Endothelial cell of umbilical vein (primary cell): Measurements from ENCODE around the gene MCM6. TPM values are rescaled to one million over a fixed set of nuclear protein-coding genes. Genes with fewer than 3 reads are reported as not detected.

Experiments used
- BruUV-seq: library from RNA; stranded (reverse); fragments of 400-500 nt; replicated peaks from 2 replicates; lab custom pipeline; 2021; lab: Mats Ljungman, UMichigan
- CTCF ChIA-PET: fragments of 300-600, 350-600 bp; sonication (Branson Sonifier 250); formaldehyde crosslinking; loops from one replicate; lab custom pipeline; 2021; ENCODE audit warnings: antibody characterized with exemption, inconsistent platforms; lab: Charles Lee
- POLR2A ChIA-PET: fragments of 300-600, 350-600 bp; sonication (Branson Sonifier 250); formaldehyde crosslinking; loops from one replicate; lab custom pipeline; 2021; ENCODE audit warnings: antibody characterized with exemption, inconsistent platforms; lab: Charles Lee
- DNase-seq: peaks from one replicate; pipeline ENCODE4 v3.0.0-alpha.2; 2011; ENCODE audit warnings: low read depth, low spot score
- FAIRE-seq: peaks from 2 replicates; lab custom pipeline; 2011; peaks lifted over from hg19 to GRCh38; lab: Jason Lieb, UNC
- H2AFZ ChIP-seq: 2 replicates; pipeline ENCODE4 v1.6.0; 2012; ENCODE audit warnings: low read depth, low read length, control low read depth, inconsistent platforms
- H3K27ac ChIP-seq: 2 replicates; pipeline ENCODE4 v1.5.1; 2011; ENCODE audit warnings: low read depth, mild to moderate bottlenecking, control low read depth, low read length, moderate library complexity; ENCODE audit not compliant: insufficient read depth
- H3K27me3 ChIP-seq, 2 experiments: 2 replicates each; pipeline versions ENCODE4 v1.6.0 to v1.6.1; 2011; ENCODE audit warnings: low read length in 2 of 2, mixed read lengths in 1 of 2; ENCODE audit not compliant: control insufficient read depth in 2 of 2, insufficient read depth in 2 of 2
- H3K36me3 ChIP-seq, 2 experiments: 2 replicates in 1 of 2; 3 replicates in 1 of 2; pipeline ENCODE4 v1.5.1; 2011; ENCODE audit warnings: low read length in 2 of 2, mild to moderate bottlenecking in 1 of 2, moderate library complexity in 1 of 2; ENCODE audit not compliant: control insufficient read depth in 2 of 2, insufficient read depth in 2 of 2; ENCODE audit errors: extremely low read depth in 1 of 2
- H3K4me1 ChIP-seq: 3 replicates; pipeline ENCODE4 v1.5.1; 2011; ENCODE audit warnings: mild to moderate bottlenecking, low read length; ENCODE audit not compliant: control insufficient read depth, insufficient read depth; ENCODE audit errors: extremely low read depth
- H3K4me2 ChIP-seq: 2 replicates; pipeline ENCODE4 v1.6.1; 2011; ENCODE audit warnings: low read length, control low read depth, mixed read lengths; ENCODE audit not compliant: insufficient read depth
- H3K4me3 ChIP-seq, 3 experiments: fragments of 200-600 bp in 1 of 3; sonication (generic), shearing (Covaris generic) in 1 of 3; replicated peaks in 1 of 3; 2 replicates each; pipeline ENCODE4 v1.5.1; 2011 to 2016; ENCODE audit warnings: control low read depth in 3 of 3, low read length in 3 of 3, mild to moderate bottlenecking in 2 of 3, inconsistent platforms in 1 of 3, low read depth in 1 of 3, moderate library complexity in 1 of 3; ENCODE audit not compliant: insufficient read depth in 1 of 3
- H3K79me2 ChIP-seq: 2 replicates; pipeline ENCODE4 v1.6.0; 2012; ENCODE audit warnings: low read length, inconsistent platforms; ENCODE audit not compliant: control insufficient read depth, insufficient read depth
- H3K9ac ChIP-seq: replicated peaks from 2 replicates; pipeline ENCODE3; 2011; ENCODE audit warnings: low read length, control low read depth; ENCODE audit not compliant: insufficient read depth; ENCODE audit errors: extremely low read depth
- H3K9me1 ChIP-seq: replicated peaks from 3 replicates; pipeline ENCODE4 v1.6.0; 2011; ENCODE audit warnings: mild to moderate bottlenecking, low read length; ENCODE audit not compliant: control insufficient read depth, insufficient read depth; ENCODE audit errors: extremely low read depth
- H3K9me3 ChIP-seq: replicated peaks from 2 replicates; pipeline ENCODE4 v1.5.1; 2012; ENCODE audit warnings: low read length, inconsistent platforms; ENCODE audit not compliant: control insufficient read depth, insufficient read depth
- H4K20me1 ChIP-seq: replicated peaks from 2 replicates; pipeline ENCODE3; 2011; ENCODE audit warnings: mild to moderate bottlenecking, low read length; ENCODE audit not compliant: control insufficient read depth, insufficient read depth; ENCODE audit errors: extremely low read depth
- EZH2 ChIP-seq: IDR thresholded peaks from 2 replicates; pipeline ENCODE4 v1.6.1; 2012; ENCODE audit warnings: borderline replicate concordance, low read depth, mild to moderate bottlenecking, moderate library complexity, low read length, inconsistent platforms; ENCODE audit not compliant: severe bottlenecking
- FOS ChIP-seq: IDR thresholded peaks from 2 replicates; pipeline ENCODE4 v1.6.1; 2011; ENCODE audit warnings: mild to moderate bottlenecking, low read length, moderate library complexity, borderline replicate concordance; ENCODE audit not compliant: insufficient read depth
- GATA2 ChIP-seq: IDR thresholded peaks from 2 replicates; pipeline ENCODE4 v1.7.0; 2011; ENCODE audit warnings: low read depth, mild to moderate bottlenecking, moderate library complexity, mixed read lengths, low read length; ENCODE audit not compliant: insufficient read length, insufficient read depth
- JUN ChIP-seq: IDR thresholded peaks from 2 replicates; pipeline ENCODE4 v1.6.1; 2011; ENCODE audit warnings: borderline replicate concordance, low read depth; ENCODE audit not compliant: insufficient read length, insufficient read depth
- MYC ChIP-seq: IDR thresholded peaks from one replicate; pipeline ENCODE4 v1.6.1; 2011; ENCODE audit warnings: mild to moderate bottlenecking, low read depth, low read length
- POLR2A ChIP-seq: IDR thresholded peaks from 2 replicates; pipeline ENCODE4 v1.6.1; 2012; ENCODE audit warnings: low read depth, mild to moderate bottlenecking, control low read depth, low read length
- POLR2AphosphoS5 ChIP-seq: IDR thresholded peaks from 2 replicates; pipeline ENCODE4 v1.6.1; 2012; ENCODE audit warnings: low read depth, mild to moderate bottlenecking, control low read depth, low read length, moderate library complexity; ENCODE audit not compliant: insufficient read depth
- dilution Hi-C: fragments of 300-500 bp; cut with MboI; formaldehyde crosslinking; loops from one replicate; pipeline ENCODE4 v1.15.0; 2019; ENCODE audit warnings: low sequenced_read_pairs; ENCODE audit not compliant: extremely low pct_ligation_motif_present
- intact Hi-C: fragments of 100-400 bp; cut with micrococcal nuclease; formaldehyde crosslinking; loops from one replicate; pipeline ENCODE4 v1.10.0; 2022
- polyA plus RNA-seq, 4 experiments: library from polyadenylated mRNA; depleted of rRNA in 3 of 4; stranded (reverse) in 3 of 4; unstranded in 1 of 4; fragments of >200 nt; gene quantifications; 2 replicates each; pipeline versions ENCODE4 v1.2.1 to v1.2.3, GENCODE V29; 2011 to 2012; ENCODE audit warnings: missing spikeins in 1 of 4
- total RNA-seq: library from RNA; stranded (reverse); gene quantifications from 2 replicates; pipeline ENCODE4 v1.2.3, GENCODE V29; 2021
- TF ChIP-seq, protein P1 (sequence below), 2 donors: IDR thresholded peaks; 1 replicate in 1 of 2; 2 replicates in 1 of 2; pipeline ENCODE4 v1.5.1; 2011; ENCODE audit warnings: low read length in 2 of 2, mild to moderate bottlenecking in 2 of 2, moderate library complexity in 2 of 2, control low read depth in 1 of 2, inconsistent platforms in 1 of 2, low read depth in 1 of 2; ENCODE audit not compliant: insufficient read depth in 1 of 2; ENCODE audit errors: extremely low read depth in 1 of 2
- TF ChIP-seq, protein P2 (sequence below): IDR thresholded peaks from 2 replicates; pipeline ENCODE4 v1.6.1; 2011; ENCODE audit not compliant: insufficient read depth, insufficient read length

MCM6 gene
- total and polyA plus RNA-seq, 2 donors (not counting 3 experiments of a cell fraction or from before 2014, with no cell fraction given), result 20.6 to 52.6 TPM

DNA sequence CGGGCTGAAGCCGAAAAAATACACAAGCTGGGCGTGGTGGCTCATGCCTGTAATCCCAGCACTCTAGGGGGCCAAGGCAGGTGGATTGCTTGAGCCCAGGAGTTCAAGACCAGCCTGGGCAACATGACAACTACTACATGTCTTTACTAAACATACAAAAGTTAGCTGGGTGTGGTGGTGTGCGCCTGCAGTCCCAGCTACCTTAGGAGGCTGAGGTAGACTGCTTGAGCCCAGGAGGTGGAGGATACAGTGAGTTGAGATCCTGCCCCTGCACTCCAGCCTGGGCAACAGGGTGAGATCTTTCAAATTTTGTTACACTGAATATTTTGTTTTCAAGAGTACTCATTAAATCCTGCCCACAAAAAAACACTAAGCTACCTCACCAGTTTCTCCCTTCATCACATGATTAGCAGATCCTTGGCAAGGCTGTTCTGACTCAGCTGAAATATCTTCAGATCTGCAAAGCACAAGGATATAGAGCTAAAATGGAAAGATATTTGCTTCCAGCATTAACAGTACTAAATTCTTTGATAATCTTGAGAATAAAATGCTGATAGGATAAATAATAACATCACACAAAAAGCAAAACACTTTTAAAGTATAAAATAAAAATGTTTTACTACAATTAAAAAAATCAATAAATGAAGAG is 28.2 kb upstream of the MCM6 start:
- H3K9me1 ChIP-seq, result no peaks in the 10 kb centered on the region
- H3K4me1 ChIP-seq, result peaks cover 1% of the 10 kb centered on the region
- intact Hi-C loops (no loop called here), dilution Hi-C loops (no loop called here)
- H3K9me3 ChIP-seq, result no peaks in the 10 kb centered on the region
- H3K4me2 ChIP-seq, result no peak overlapping the region
- H2AFZ ChIP-seq, result no peak overlapping the region
- H3K27me3 ChIP-seq, result no peaks in the 10 kb centered on the region
- no peak overlapping the region for H3K9ac ChIP-seq
- H3K79me2 ChIP-seq, result no peaks in the 10 kb centered on the region
- TF ChIP-seq, protein P1, sequence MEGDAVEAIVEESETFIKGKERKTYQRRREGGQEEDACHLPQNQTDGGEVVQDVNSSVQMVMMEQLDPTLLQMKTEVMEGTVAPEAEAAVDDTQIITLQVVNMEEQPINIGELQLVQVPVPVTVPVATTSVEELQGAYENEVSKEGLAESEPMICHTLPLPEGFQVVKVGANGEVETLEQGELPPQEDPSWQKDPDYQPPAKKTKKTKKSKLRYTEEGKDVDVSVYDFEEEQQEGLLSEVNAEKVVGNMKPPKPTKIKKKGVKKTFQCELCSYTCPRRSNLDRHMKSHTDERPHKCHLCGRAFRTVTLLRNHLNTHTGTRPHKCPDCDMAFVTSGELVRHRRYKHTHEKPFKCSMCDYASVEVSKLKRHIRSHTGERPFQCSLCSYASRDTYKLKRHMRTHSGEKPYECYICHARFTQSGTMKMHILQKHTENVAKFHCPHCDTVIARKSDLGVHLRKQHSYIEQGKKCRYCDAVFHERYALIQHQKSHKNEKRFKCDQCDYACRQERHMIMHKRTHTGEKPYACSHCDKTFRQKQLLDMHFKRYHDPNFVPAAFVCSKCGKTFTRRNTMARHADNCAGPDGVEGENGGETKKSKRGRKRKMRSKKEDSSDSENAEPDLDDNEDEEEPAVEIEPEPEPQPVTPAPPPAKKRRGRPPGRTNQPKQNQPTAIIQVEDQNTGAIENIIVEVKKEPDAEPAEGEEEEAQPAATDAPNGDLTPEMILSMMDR (IDR thresholded peaks at IDR 0.05; ENCODE audit: extremely low read depth in 1 of 2, insufficient read depth in 1 of 2, low read depth in 1 of 2, low read length in 2 of 2), result no peak
- no peak for TF ChIP-seq FOS
- no peak for TF ChIP-seq POLR2A
- TF ChIP-seq, protein P2, sequence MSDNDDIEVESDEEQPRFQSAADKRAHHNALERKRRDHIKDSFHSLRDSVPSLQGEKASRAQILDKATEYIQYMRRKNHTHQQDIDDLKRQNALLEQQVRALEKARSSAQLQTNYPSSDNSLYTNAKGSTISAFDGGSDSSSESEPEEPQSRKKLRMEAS, result no peak
- TF ChIP-seq GATA2, result no peak
- no peak for TF ChIP-seq POLR2AphosphoS5
- no peak for TF ChIP-seq EZH2
- TF ChIP-seq JUN, result no peak
- no peak for TF ChIP-seq MYC
- H3K27ac ChIP-seq, result no peak overlapping the region
- BruUV-seq, result no TSS peak
- CTCF ChIA-PET, result interaction anchor here (1.2 to 2.5 kb wide), 4 partner anchors 10 to 916 kb away, joined by 3 to 18 read pairs (median 5); no protein-coding TSS in a partner anchor
- H3K36me3 ChIP-seq, result no peaks in the 10 kb centered on the region
- H3K4me3 ChIP-seq, result no peak overlapping the region
- H4K20me1 ChIP-seq, result no peaks in the 10 kb centered on the region
- no peak for DNase-seq
- no peak for FAIRE-seq
- POLR2A ChIA-PET, result interaction anchor here (0.6 kb wide), 1 partner anchor 9 kb away, joined by 3 read pairs; no protein-coding TSS in a partner anchor
